ENCODE data around the gene LRRC3. TPM values are rescaled to one million over a fixed set of nuclear protein-coding genes. Genes with fewer than 3 reads are reported as not detected.

LRRC3 gene
- polyA plus RNA-seq, 3 donors = 0.81 to 2.4 (median 2.1) TPM

Other genes starting within 250 kb of the LRRC3 start
- gene ICOSLG, start 214.6 kb upstream of the LRRC3 start, polyA plus RNA-seq = 1 to 10 TPM in 2 of 3 donors, under 1 TPM in 1; 0.56 to 2.4 (median 1.1) TPM
- gene DNMT3L, start 193.6 kb upstream of the LRRC3 start, polyA plus RNA-seq = not detected
- gene AIRE, start 169.6 kb upstream of the LRRC3 start, polyA plus RNA-seq = under 1 TPM in 2 of 3 donors, not detected in 1; 0.03 to 0.15 TPM
- 100 to 1,000 TPM in 1 of 3 donors, 10 to 100 TPM in 2; 50.2 to 134 (median 87.7) TPM for gene PFKL, start 155.5 kb upstream of the LRRC3 start, polyA plus RNA-seq
- 10 to 100 TPM; 27.4 to 40.0 (median 30.3) TPM for gene CFAP410, start 116.1 kb upstream of the LRRC3 start, polyA plus RNA-seq
- 1 to 10 TPM in 2 of 3 donors, under 1 TPM in 1; 0.72 to 4.2 (median 1.9) TPM for gene TRPM2, start 101.9 kb upstream of the LRRC3 start, polyA plus RNA-seq
- not detected for gene KRTAP10-1, start 84.7 kb downstream of the LRRC3 start, polyA plus RNA-seq
- under 1 TPM in 1 of 3 donors, not detected in 2; 0.22 TPM for gene KRTAP10-2, start 96.0 kb downstream of the LRRC3 start, polyA plus RNA-seq
- gene KRTAP10-3, start 103.3 kb downstream of the LRRC3 start, polyA plus RNA-seq = not detected
- gene KRTAP10-4, start 118.2 kb downstream of the LRRC3 start, polyA plus RNA-seq = not detected
- gene KRTAP10-5, start 125.1 kb downstream of the LRRC3 start, polyA plus RNA-seq = not detected
- gene KRTAP10-6, start 137.0 kb downstream of the LRRC3 start, polyA plus RNA-seq = not detected
- not detected for gene KRTAP10-7, start 145.1 kb downstream of the LRRC3 start, polyA plus RNA-seq
- gene KRTAP10-8, start 156.6 kb downstream of the LRRC3 start, polyA plus RNA-seq = not detected
- gene KRTAP10-9, start 171.6 kb downstream of the LRRC3 start, polyA plus RNA-seq = not detected
- gene KRTAP10-10, start 181.8 kb downstream of the LRRC3 start, polyA plus RNA-seq = not detected
- gene KRTAP10-11, start 190.9 kb downstream of the LRRC3 start, polyA plus RNA-seq = not detected
- not detected for gene KRTAP12-4, start 199.1 kb downstream of the LRRC3 start, polyA plus RNA-seq
- not detected for gene KRTAP12-3, start 202.4 kb downstream of the LRRC3 start, polyA plus RNA-seq
- gene KRTAP12-2, start 211.4 kb downstream of the LRRC3 start, polyA plus RNA-seq = under 1 TPM in 1 of 3 donors, not detected in 2; 0.79 TPM
- gene KRTAP12-1, start 226.7 kb downstream of the LRRC3 start, polyA plus RNA-seq = not detected
- not detected for gene KRTAP10-12, start 241.7 kb downstream of the LRRC3 start, polyA plus RNA-seq